PC-3 (cell line): ENCODE measurements around the gene HOXA10. TPM values are rescaled to one million over a fixed set of nuclear protein-coding genes. Genes with fewer than 3 reads are reported as not detected.

Source experiments
- ATAC-seq: fragments of 200-7000 bp; cut with Tn5 transposase; 2 replicates; pipeline ENCODE4 v1.9.1; 2020; ENCODE audit warnings: mild to moderate bottlenecking, moderate library complexity
- BruUV-seq: library from RNA; stranded (reverse); fragments of 400-500 nt; replicated peaks from 2 replicates; lab custom pipeline; 2021; lab: Mats Ljungman, UMichigan
- CTCF ChIA-PET: fragments of 300-600 bp; sonication (Branson Sonifier 250); formaldehyde crosslinking; loops from one replicate; lab custom pipeline; 2022; ENCODE audit warnings: antibody characterized with exemption; lab: Charles Lee
- POLR2A ChIA-PET: fragments of 300-600 bp; sonication (Branson Sonifier 250); formaldehyde crosslinking; loops from one replicate; lab custom pipeline; 2022; ENCODE audit warnings: antibody characterized with exemption; ENCODE audit not compliant: unreplicated experiment; lab: Charles Lee
- DNase-seq: peaks from one replicate; pipeline ENCODE4 v3.0.0-alpha.2; 2015
- H2AFZ ChIP-seq: fragments of 300-600 bp; sonication (generic); 2 replicates; pipeline ENCODE4 v1.6.0; 2016; ENCODE audit warnings: antibody characterized with exemption, low read length
- H3F3A ChIP-seq: fragments of 300-600 bp; sonication (generic); one replicate; pipeline ENCODE4 v1.6.0; 2017; ENCODE audit warnings: antibody characterized with exemption, low read length, control low read depth, mild to moderate bottlenecking; ENCODE audit not compliant: unreplicated experiment
- H3K27ac ChIP-seq: fragments of 300-600 bp; sonication (generic); 2 replicates; pipeline ENCODE4 v1.5.1; 2016; ENCODE audit warnings: mild to moderate bottlenecking, low read length
- H3K27me3 ChIP-seq: fragments of 300-600 bp; sonication (generic); 2 replicates; pipeline ENCODE4 v1.6.1; 2016; ENCODE audit warnings: low read length, mixed read lengths
- H3K36me3 ChIP-seq: fragments of 300-600 bp; sonication (generic); 2 replicates; pipeline ENCODE4 v1.6.1; 2016; ENCODE audit warnings: low read depth, mixed run types, low read length, mixed read lengths
- H3K4me1 ChIP-seq: fragments of 300-600 bp; sonication (generic); 2 replicates; pipeline ENCODE4 v1.5.1; 2016; ENCODE audit warnings: low read length; ENCODE audit not compliant: insufficient read depth
- H3K4me2 ChIP-seq: fragments of 300-600 bp; sonication (generic); 2 replicates; pipeline ENCODE4 v1.6.0; 2016; ENCODE audit warnings: low read length
- H3K4me3 ChIP-seq: fragments of 300-600 bp; sonication (generic); 2 replicates; pipeline ENCODE4 v1.5.1; 2016; ENCODE audit warnings: mild to moderate bottlenecking, low read length, mixed read lengths
- H3K79me2 ChIP-seq: fragments of 300-600 bp; sonication (generic); 2 replicates; pipeline ENCODE4 v1.6.1; 2017; ENCODE audit warnings: low read length, mixed read lengths
- H3K9ac ChIP-seq: fragments of 300-600 bp; sonication (generic); 2 replicates; pipeline ENCODE4 v1.6.0; 2016; ENCODE audit warnings: mild to moderate bottlenecking, low read length
- H3K9me2 ChIP-seq: fragments of 300-600 bp; sonication (generic); replicated peaks from 2 replicates; pipeline ENCODE4 v1.6.1; 2016; ENCODE audit warnings: mixed run types, low read length, mixed read lengths
- H3K9me3 ChIP-seq: fragments of 300-600 bp; sonication (generic); 2 replicates; pipeline ENCODE4 v1.6.1; 2016; ENCODE audit warnings: low read length, mixed read lengths
- H4K20me1 ChIP-seq: fragments of 300-600 bp; sonication (generic); 2 replicates; pipeline ENCODE4 v1.6.1; 2016; ENCODE audit warnings: low read length, mixed read lengths
- EZH2 ChIP-seq: fragments of 300-600 bp; sonication (generic); IDR thresholded peaks from one replicate; pipeline ENCODE4 v1.6.1; 2017; ENCODE audit warnings: antibody characterized with exemption, mild to moderate bottlenecking, low read length; ENCODE audit not compliant: unreplicated experiment
- EZH2phosphoT487 ChIP-seq: fragments of 300-600 bp; sonication (generic); IDR thresholded peaks from 2 replicates; pipeline ENCODE4 v1.6.1; 2018; ENCODE audit warnings: mild to moderate bottlenecking, antibody characterized with exemption, low read length, borderline replicate concordance
- intact Hi-C: fragments of 100-400 bp; cut with micrococcal nuclease; formaldehyde crosslinking; loops from 2 replicates; pipeline ENCODE4 v1.9.0; 2023
- total RNA-seq: library from RNA; depleted of rRNA; stranded (reverse); fragments of >200 nt; gene quantifications from 2 replicates; pipeline ENCODE4 v1.2.3, GENCODE V29; 2014
- TF ChIP-seq, protein P1 (sequence below): fragments of 300-600 bp; sonication (generic); conservative IDR thresholded peaks from 2 replicates; pipeline ENCODE4 v1.5.1; 2017; ENCODE audit warnings: antibody characterized with exemption, low read depth, mild to moderate bottlenecking, low read length

The HOXA10 gene
- total RNA-seq, 1 experiment from 2014 or later: 46.1 TPM

DNA sequence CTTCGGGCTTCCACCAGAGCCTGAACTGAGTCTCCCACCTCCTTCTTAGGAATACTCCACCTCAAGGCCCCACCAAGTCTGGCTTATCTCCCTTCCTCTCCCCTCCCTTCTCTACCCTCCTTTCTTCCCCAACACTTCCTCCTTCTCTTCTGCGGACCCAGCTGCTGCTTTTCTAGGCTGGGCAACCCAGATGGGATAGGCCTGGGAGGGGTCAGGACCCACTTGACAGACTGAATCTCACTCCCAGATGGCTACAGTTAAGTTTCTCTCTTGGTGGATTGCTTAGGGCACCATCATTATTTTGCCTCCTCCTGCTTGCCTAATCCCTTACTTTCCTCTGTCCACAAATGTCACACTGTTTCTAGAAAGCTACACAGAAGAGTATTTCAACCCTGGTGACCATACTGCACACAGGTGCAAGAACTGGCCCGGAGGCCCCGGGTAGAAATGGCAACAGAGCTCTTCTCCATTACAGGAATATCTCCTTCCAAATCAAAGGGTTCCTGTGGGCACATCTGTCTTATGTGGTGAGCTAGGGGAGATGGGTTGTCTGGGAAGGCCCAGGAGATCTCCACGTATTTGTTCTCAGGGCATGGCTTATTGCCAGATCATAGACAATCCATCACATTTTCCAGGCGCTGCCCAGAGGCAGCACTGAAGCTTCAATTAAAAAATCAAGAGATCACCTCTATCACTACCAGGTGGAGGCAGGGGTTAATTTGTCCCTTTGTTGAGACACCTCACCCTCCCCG is 16.1 kb upstream of the HOXA10 start:
- CTCF ChIA-PET: interaction anchor here (1.0 to 1.8 kb wide), 2 partner anchors 11 to 22 kb away, joined by 6 to 11 read pairs; no protein-coding TSS in a partner anchor
- Histone ChIP-seq H3K79me2 (peaks cover 100% of the 10 kb centered on the region), H2AFZ (no peak overlapping the region), H3K27me3 (no peaks in the 10 kb centered on the region), H3K4me3 (peak overlapping the region; percentile 91), H3K27ac (peak overlapping the region; percentile 97), H3F3A (no peaks in the 10 kb centered on the region), H3K4me2 (peak overlapping the region; percentile 99), H3K9me2 (no peaks in the 10 kb centered on the region), H3K4me1 (peaks cover 41% of the 10 kb centered on the region), H3K36me3 (no peaks in the 10 kb centered on the region), H3K9me3 (no peaks in the 10 kb centered on the region), H3K9ac (peak overlapping the region; percentile 97), H4K20me1 (no peaks in the 10 kb centered on the region; the same call in 1 of the 2 replicates)
- no TSS peak for BruUV-seq
- intact Hi-C loops: no loop called here
- DNase-seq (peak; percentile 66), ATAC-seq (no peak)
- POLR2A ChIA-PET: interaction anchor here (0.5 to 2.6 kb wide), 6 partner anchors 10 to 482 kb away, joined by 3 to 24 read pairs (median 8); partner anchors contain the start of gene HOXA13
- no peak for TF ChIP-seq EZH2
- TF ChIP-seq, protein P1, sequence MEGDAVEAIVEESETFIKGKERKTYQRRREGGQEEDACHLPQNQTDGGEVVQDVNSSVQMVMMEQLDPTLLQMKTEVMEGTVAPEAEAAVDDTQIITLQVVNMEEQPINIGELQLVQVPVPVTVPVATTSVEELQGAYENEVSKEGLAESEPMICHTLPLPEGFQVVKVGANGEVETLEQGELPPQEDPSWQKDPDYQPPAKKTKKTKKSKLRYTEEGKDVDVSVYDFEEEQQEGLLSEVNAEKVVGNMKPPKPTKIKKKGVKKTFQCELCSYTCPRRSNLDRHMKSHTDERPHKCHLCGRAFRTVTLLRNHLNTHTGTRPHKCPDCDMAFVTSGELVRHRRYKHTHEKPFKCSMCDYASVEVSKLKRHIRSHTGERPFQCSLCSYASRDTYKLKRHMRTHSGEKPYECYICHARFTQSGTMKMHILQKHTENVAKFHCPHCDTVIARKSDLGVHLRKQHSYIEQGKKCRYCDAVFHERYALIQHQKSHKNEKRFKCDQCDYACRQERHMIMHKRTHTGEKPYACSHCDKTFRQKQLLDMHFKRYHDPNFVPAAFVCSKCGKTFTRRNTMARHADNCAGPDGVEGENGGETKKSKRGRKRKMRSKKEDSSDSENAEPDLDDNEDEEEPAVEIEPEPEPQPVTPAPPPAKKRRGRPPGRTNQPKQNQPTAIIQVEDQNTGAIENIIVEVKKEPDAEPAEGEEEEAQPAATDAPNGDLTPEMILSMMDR: no peak
- TF ChIP-seq EZH2phosphoT487: no peak

DNA sequence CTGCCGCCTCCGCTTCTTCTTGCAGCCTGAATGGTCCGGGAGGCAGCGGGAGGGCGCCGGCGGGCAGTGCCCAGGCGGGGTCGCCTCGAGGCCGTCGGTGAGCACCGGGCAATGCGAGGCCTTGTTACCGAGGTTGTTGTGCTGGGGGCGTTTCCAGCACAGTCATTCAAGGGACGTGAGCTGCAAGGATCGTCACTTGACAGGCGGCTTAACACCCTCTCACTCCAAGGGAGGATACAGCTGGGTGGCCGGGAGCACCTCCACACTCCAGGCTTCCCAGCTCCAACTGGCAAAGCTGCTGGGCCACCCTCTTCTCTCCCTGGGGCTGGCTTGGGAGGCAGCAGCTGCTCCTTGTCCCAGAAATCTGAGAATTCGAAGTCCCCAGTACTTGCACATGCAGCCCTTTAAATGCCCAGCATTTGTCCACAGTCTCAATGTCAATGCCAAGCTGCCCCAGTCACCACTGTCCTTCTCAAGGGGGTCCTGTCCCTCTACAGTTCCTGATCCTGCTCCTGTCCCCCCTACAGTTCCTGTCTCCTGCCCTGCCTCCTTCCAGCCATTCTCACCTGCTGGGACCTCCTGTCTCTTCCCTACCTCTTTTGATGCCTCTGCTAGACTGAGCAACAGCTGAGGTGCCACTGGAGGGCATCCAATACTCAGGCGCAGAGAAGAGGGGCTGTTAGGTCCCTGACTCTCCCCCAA is 15.3 kb upstream of the HOXA10 start:
- no peaks in the 10 kb centered on the region for H3K9me3 ChIP-seq
- no peaks in the 10 kb centered on the region for H3K9me2 ChIP-seq
- DNase-seq: peak; percentile 86
- no TSS peak for BruUV-seq
- H2AFZ ChIP-seq: peak overlapping the region; percentile 1; the same call in 1 of the 2 replicates
- H3K79me2 ChIP-seq: peaks cover 100% of the 10 kb centered on the region
- peak overlapping the region; percentile 97 for H3K9ac ChIP-seq
- peak; percentile 32 for ATAC-seq
- intact Hi-C loops: no loop called here
- H3K4me1 ChIP-seq: peaks cover 41% of the 10 kb centered on the region
- CTCF ChIA-PET: interaction anchor here (1.0 to 1.8 kb wide), 3 partner anchors 10 to 28 kb away, joined by 3 to 11 read pairs (median 6); no protein-coding TSS in a partner anchor
- no peaks in the 10 kb centered on the region for H3F3A ChIP-seq
- peak overlapping the region; percentile 97 for H3K27ac ChIP-seq
- H3K4me2 ChIP-seq: peak overlapping the region; percentile 99
- H3K36me3 ChIP-seq: no peaks in the 10 kb centered on the region
- TF ChIP-seq, protein P1: no peak
- TF ChIP-seq EZH2: no peak
- no peak for TF ChIP-seq EZH2phosphoT487
- no peaks in the 10 kb centered on the region for H3K27me3 ChIP-seq
- H3K4me3 ChIP-seq: peak overlapping the region; percentile 91
- POLR2A ChIA-PET: interaction anchor here (0.5 to 2.6 kb wide), 8 partner anchors 9 to 481 kb away, joined by 3 to 24 read pairs (median 5); partner anchors contain the start of gene HOXA13
- no peaks in the 10 kb centered on the region for H4K20me1 ChIP-seq
